ENCODE results near the gene PTPRN.

GRCh38 chr2:219296142-219296541 is 13.1 kb downstream of the PTPRN start:
- TF ChIP-seq POLR2A (IDR thresholded peaks at IDR 0.05) = no peak
- TF ChIP-seq, protein P1, sequence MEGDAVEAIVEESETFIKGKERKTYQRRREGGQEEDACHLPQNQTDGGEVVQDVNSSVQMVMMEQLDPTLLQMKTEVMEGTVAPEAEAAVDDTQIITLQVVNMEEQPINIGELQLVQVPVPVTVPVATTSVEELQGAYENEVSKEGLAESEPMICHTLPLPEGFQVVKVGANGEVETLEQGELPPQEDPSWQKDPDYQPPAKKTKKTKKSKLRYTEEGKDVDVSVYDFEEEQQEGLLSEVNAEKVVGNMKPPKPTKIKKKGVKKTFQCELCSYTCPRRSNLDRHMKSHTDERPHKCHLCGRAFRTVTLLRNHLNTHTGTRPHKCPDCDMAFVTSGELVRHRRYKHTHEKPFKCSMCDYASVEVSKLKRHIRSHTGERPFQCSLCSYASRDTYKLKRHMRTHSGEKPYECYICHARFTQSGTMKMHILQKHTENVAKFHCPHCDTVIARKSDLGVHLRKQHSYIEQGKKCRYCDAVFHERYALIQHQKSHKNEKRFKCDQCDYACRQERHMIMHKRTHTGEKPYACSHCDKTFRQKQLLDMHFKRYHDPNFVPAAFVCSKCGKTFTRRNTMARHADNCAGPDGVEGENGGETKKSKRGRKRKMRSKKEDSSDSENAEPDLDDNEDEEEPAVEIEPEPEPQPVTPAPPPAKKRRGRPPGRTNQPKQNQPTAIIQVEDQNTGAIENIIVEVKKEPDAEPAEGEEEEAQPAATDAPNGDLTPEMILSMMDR (IDR thresholded peaks at IDR 0.05) = no peak

All from suprapubic skin (tissue), 3 donors.